Activated naive CD8-positive, alpha-beta T cell (primary cell): ENCODE data around the gene HOXB4.

Experiments used
- H3K27ac Mint-ChIP-seq: one replicate; pipeline ENCODE4 v1.8.0; 2021; ENCODE audit warnings: mixed read lengths
- H3K27me3 Mint-ChIP-seq: one replicate; pipeline ENCODE4 v1.8.0; 2021; ENCODE audit warnings: mixed read lengths
- H3K36me3 Mint-ChIP-seq: one replicate; pipeline ENCODE4 v1.8.0; 2021; ENCODE audit warnings: mixed read lengths
- H3K4me1 Mint-ChIP-seq: one replicate; pipeline ENCODE4 v1.8.0; 2021; ENCODE audit warnings: low read depth, mixed read lengths
- H3K4me3 Mint-ChIP-seq: one replicate; pipeline ENCODE4 v1.8.0; 2021; ENCODE audit warnings: mild to moderate bottlenecking, mixed read lengths
- H3K9me3 Mint-ChIP-seq: one replicate; pipeline ENCODE4 v1.8.0; 2021; ENCODE audit warnings: low read depth, mixed read lengths

The HOXB4 gene

DNA sequence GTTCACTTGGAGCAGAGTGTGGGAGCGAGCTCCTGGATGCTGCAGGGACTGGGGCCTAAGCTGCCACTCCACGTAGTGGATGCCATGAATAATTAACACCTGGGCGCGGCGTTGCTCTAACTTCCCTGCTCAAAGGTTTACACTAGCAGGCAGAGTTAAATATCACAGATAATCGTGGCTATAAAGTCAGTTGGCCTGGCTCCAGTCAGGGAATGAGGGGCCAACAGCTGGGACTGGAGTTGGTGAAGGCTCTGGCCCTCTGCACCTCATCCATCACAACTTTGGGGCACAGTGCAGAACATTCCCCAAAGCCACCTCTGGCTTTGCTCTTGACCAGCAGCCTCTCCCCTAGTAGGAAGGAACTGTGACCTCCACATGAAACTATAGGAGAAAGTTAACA lies 10.9 kb downstream of the HOXB4 start:
- H3K36me3 Mint-ChIP-seq = no peaks in the 10 kb centered on the region
- H3K9me3 Mint-ChIP-seq = no peaks in the 10 kb centered on the region

DNA sequence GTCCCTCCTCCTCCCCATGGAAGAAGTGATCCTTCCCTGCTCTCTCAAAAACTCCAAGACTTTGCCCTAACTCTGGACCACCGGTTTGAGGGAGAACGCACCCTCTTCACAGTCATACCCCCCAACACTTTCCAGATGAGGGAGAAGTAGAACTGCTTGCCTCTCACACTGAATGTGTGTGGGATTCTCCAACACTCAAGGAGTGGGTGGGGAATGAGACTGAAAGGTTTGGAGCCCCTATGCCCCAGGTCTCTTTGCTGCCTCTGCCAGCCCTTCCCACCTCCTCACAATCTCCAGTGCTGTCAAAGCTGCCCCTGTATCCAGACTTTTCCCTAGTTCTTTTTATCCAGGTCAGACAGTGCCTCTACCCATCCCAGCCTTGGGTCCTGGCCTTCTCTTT lies 11.4 kb downstream of the HOXB4 start:
- H3K27ac Mint-ChIP-seq = no peak overlapping the region
- H3K36me3 Mint-ChIP-seq = no peaks in the 10 kb centered on the region
- H3K4me1 Mint-ChIP-seq = peaks cover 9% of the 10 kb centered on the region

More for the DNA sequence above, 10.9 kb downstream of the HOXB4 start:
- Mint-ChIP-seq H3K4me3 (no peak overlapping the region), H3K27me3 (peaks cover 13% of the 10 kb centered on the region), H3K27ac (no peak overlapping the region), H3K4me1 (peaks cover 8% of the 10 kb centered on the region)

DNA sequence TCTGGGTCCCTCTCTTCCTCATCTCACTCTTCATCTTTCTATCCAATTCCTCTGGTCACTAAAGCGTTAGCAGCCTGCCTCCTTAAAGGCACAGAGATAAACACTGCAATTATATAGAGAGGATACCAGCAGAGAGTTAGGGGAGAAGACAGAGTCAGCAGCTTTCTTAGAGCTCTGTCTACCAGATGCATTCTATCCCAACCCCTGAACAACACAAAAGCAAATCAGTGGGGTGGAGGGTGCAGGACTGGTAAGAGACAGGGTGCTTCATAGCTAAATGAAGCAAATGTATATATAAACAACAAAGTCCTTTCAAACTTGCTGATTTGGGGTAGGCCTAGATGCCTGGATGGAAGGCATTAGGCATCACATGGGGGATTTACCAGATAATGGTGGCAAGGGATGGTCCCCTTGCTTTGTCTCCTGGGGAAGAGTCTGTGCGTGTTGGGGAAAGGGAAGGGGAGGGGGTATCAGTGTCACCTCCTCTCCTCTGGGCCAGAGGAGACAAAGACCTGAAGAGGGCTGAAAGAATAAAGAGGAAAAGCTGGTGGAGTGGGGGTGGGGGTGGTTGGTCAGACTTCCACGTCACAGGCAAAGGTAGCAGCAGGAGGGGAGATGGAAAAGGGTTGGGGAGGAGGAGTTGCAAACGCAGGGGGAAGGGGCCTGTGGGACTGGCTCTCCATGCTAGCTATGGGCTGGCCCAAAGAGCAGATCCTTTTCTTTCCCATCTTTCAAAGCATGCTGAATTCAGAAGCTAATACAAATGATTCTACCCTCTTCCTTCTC lies 12.0 kb downstream of the HOXB4 start:
- H3K4me3 Mint-ChIP-seq = no peak overlapping the region
- H3K4me1 Mint-ChIP-seq = peaks cover 10% of the 10 kb centered on the region
- H3K36me3 Mint-ChIP-seq = no peaks in the 10 kb centered on the region
- H3K9me3 Mint-ChIP-seq = no peaks in the 10 kb centered on the region
- peaks cover 13% of the 10 kb centered on the region for H3K27me3 Mint-ChIP-seq
- no peak overlapping the region for H3K27ac Mint-ChIP-seq

More for the DNA sequence above, 11.4 kb downstream of the HOXB4 start:
- Mint-ChIP-seq H3K27me3 (peaks cover 13% of the 10 kb centered on the region), H3K9me3 (no peaks in the 10 kb centered on the region), H3K4me3 (no peak overlapping the region)

DNA sequence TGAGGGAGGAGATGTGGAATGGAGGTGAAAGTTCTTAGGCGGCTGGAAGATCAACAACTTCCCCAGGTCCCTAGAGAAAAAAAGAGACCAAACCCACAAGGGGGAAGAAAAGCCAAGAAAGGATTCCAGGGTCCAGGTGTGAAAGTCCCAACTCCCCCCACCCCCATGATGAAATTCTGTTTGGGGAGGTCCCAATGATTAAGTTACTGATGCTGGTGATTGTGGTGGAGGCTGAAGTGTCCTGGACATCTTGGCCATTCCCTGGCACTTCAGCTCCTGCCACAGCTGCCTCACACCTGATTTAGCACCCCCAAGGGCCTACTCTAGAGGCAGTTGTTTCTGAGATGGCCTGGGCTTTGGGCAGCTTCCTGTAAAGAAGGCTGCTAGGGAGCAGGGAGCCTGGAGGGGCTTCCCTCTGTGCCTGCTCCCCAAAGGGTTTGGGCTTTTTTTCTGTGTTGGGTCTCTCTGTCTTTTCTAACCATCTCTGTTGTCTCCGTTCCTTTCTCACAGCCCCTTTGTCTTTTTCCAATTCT lies 13.1 kb downstream of the HOXB4 start:
- Mint-ChIP-seq H3K4me3 (peak overlapping the region; percentile 64), H3K36me3 (no peaks in the 10 kb centered on the region), H3K27me3 (peaks cover 13% of the 10 kb centered on the region), H3K9me3 (no peaks in the 10 kb centered on the region), H3K27ac (no peak overlapping the region), H3K4me1 (peaks cover 10% of the 10 kb centered on the region)

DNA sequence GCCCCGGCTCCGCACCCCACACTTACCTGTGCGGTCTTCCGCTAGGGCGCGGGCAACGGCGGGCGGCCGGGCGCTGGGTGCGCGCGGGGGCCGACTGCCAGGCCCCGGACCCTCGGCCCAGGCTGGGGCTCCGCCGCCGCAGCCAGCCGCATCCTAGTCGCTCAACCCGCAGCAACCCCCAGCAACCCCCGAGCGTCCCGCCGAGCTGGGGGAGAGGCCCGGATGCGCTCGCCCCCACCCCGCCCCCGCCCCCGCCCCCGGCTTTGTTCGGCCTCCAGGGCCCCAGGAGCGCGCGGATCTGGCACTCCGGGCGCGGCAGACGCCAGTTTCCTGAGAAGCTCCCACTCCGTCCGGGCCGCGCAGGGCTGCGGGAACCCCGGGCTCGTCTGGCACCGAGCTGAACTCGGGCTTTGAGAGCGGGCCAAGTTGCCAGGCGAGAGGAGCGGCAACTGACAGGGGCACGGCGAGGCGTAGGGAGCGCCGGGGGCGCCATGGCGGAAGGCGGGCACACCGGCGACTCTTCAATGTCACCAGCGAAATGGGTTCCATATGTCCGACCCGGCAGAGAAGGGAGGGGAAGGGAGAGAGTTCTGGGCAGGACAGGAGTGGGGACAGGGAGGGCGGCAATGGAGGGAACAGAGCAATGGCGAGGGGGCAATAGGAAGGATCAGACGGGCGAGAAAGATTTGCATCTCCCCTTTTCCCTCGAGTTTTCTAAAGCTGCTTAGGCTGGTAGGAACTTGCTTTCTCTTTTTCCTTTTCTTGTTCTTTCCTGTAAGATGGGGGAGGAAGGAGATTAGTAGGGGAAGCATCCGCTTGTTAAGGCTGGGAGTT lies 13.7 kb downstream of the HOXB4 start:
- Mint-ChIP-seq H3K9me3 (no peaks in the 10 kb centered on the region), H3K4me3 (peak overlapping the region; percentile 64), H3K27ac (no peak overlapping the region), H3K36me3 (no peaks in the 10 kb centered on the region), H3K27me3 (peaks cover 13% of the 10 kb centered on the region), H3K4me1 (peaks cover 10% of the 10 kb centered on the region)

DNA sequence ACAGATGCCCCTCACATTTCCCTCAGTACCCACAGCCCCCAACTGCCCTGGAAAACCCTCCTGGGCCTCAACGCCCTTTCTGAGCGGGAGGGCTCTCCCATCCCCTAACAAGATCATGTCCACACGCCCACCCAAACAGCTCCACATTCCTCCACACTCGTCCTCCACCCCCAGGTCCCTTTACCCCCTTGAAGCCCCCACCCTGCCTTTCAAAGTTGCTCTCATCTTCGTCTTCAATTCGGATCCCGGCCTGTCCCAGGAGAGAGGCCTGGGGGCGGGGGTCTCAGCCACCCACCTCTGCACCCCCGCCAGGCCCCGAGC lies 14.3 kb downstream of the HOXB4 start:
- H3K9me3 Mint-ChIP-seq = no peaks in the 10 kb centered on the region
- peaks cover 13% of the 10 kb centered on the region for H3K27me3 Mint-ChIP-seq
- peaks cover 10% of the 10 kb centered on the region for H3K4me1 Mint-ChIP-seq
- H3K4me3 Mint-ChIP-seq = peak overlapping the region; percentile 59
- no peaks in the 10 kb centered on the region for H3K36me3 Mint-ChIP-seq
- H3K27ac Mint-ChIP-seq = no peak overlapping the region

DNA sequence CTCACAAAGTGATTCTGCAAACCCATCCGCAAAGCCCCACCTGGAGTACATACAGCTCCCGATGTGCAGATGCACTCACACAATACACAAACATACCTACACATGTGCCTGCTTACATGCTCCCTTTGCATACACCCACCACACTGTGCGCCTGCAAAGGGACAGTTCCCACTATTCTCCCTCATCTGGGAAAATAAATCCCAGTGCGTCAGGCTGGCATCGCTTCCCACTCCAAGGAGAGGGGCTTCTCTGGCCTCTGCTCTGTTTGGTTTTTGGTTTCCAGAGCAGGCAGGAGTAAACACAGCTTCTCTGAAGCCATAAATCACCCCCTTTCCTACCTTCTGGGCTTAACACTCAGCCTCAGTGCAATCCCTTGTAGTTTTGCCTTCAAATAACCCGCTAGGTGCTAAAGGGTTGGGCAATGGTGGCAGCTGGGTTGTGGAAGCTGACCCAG lies 14.7 kb downstream of the HOXB4 start:
- Mint-ChIP-seq H3K4me1 (peaks cover 7% of the 10 kb centered on the region), H3K36me3 (no peaks in the 10 kb centered on the region), H3K9me3 (no peaks in the 10 kb centered on the region), H3K27ac (no peak overlapping the region), H3K4me3 (peak overlapping the region; percentile 59), H3K27me3 (peaks cover 13% of the 10 kb centered on the region)

DNA sequence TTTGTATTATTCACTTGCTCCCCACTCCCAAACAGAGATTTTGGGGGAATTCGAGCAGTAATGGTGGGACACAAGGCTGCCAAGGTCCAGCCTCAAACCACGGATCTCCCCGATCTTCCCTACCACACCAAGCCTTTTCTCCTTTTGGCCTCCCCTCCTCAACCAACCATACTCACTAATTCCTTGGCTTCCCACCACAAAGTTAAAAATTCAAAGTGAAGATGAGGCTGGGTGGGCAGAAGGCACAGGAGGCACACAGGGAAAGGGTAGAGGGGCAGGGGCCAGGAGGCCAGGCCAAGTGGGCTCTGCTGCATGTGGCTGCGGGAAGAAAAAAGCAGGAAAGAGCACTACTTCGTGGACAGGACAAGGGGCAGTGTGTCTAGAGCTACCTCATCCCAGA lies 15.2 kb downstream of the HOXB4 start:
- Mint-ChIP-seq H3K9me3 (no peaks in the 10 kb centered on the region), H3K27me3 (peaks cover 11% of the 10 kb centered on the region), H3K27ac (no peak overlapping the region), H3K4me3 (no peak overlapping the region), H3K36me3 (no peaks in the 10 kb centered on the region), H3K4me1 (peaks cover 5% of the 10 kb centered on the region)

DNA sequence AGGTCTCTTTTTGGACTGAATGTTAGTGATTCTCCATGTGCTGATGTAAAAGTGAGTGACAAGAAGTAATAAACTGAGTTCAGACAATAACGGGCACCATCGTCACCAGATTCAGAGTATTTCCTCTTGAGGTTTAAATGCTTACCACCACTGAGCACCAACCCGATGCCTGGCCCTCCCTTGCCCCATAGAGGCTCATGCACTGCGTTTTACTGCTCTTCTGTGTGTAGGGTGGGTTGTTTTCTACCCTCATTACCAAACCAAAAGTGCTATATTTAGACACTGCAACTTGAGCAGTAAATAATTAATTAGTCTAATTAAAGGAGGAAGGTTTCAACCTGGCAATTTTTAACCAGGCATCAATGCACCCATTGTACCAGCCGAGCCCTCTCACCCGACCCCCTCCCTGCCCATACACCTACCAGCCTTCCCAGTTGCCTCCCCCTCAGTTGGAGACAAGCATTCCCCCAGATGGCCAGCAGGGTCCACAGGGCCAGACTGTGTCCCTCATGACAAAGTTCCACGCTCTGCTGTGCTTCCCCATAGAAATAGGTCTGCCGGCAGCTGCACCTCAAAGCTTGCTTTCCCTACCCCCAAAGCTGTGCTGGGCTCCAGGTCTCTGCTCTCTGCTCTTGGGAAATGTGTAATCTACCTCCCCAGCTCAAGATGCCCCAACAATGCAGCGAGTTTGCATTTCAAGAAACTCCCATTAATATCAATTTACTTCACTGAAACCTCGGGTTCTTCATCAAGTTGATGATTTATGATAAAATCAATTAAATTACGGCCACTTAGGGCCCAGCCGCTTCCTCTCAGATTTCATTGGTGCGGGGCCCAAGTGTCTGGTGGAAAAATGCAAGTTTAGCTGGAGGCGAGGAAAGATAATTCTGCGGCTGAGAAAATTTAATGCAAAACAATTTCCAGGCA lies 16.0 kb downstream of the HOXB4 start:
- no peak overlapping the region for H3K4me3 Mint-ChIP-seq
- peaks cover 11% of the 10 kb centered on the region for H3K27me3 Mint-ChIP-seq
- H3K4me1 Mint-ChIP-seq = peaks cover 5% of the 10 kb centered on the region
- no peaks in the 10 kb centered on the region for H3K36me3 Mint-ChIP-seq
- no peaks in the 10 kb centered on the region for H3K9me3 Mint-ChIP-seq
- no peak overlapping the region for H3K27ac Mint-ChIP-seq

DNA sequence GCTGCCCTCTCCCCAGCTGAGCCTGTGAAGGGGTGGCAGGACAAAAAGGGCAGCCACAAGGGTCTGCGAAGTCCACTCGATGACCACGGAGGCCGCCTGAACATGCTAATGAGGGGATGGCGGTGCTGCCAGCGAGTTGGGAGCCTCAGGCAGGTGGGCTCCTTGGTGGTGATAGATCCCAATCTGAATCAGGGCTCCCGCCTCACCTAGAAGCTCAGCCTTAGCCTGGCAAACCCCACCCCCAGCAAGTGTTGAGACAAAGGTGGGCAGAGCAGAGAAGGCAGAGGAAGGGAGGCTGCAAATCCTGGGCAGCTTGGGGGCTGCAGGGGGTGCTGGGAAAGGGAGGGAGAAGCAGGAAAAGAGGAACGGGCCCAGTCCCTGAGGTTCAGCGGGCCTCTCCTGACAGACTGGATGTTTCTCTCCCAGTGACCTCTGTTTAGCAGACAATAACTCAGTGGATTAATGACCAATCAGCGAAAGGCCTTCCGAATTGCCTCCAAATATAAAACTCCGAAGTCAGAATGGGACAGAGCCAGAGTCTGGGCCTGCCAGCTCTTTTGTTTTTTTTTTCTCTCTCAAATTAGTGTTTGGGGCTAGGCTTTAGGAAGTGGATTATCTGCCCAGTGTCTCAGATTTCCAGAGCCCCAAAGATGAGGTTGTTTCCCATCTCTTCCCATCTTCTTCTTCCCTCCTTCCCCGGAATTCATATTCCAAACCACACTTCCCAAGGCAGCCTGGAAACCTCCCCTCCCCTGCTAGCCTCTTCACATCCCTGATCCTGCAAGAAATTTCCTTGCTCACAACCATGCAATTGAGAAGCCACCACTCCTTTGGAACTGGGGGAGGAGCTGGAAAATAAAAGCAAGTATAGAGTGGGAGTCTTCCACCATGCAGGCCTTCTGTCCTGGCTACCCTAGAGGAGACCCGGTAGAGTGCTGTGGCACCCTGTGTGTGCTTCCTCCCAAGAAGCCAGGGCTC lies 18.0 kb downstream of the HOXB4 start:
- Mint-ChIP-seq H3K36me3 (no peaks in the 10 kb centered on the region), H3K4me3 (no peak overlapping the region), H3K9me3 (no peaks in the 10 kb centered on the region), H3K27me3 (peaks cover 14% of the 10 kb centered on the region), H3K4me1 (peaks cover 9% of the 10 kb centered on the region), H3K27ac (no peak overlapping the region)

DNA sequence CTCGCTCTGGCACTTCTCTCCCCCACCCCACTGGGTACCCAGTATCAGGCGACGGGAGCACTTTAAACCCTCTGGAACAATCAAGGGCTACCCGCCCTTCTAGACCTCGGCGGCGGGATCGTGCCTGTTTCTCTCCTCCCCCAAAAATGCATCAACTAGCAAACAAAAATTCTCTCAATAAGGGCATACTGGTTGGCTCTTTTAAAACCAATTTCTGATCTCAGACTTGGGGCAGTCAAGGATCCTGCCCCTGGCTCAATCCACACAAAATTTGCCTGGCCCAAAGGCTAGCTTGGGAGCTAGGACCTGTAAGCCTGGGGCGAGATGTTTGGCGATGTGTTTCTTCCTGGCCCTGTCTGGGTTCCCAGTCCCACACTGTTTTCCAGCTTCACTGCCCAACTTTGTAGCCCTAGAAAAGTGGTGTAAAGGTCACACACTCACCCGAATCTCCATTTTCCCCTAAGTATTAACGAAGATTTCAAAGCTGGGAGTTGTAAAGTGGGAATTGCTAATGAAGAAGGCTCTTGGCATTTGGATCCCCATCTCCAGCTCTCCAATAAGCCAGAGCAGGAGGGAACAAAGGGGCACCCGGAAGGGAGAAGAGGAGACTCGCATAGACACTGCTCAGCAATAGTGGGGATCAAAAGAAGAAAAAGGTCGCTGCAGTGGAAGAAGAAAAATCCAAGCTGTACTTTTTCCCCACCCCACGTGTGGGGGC lies 18.9 kb downstream of the HOXB4 start:
- peaks cover 12% of the 10 kb centered on the region for H3K4me1 Mint-ChIP-seq
- H3K9me3 Mint-ChIP-seq = no peaks in the 10 kb centered on the region
- no peak overlapping the region for H3K27ac Mint-ChIP-seq
- no peaks in the 10 kb centered on the region for H3K36me3 Mint-ChIP-seq
- H3K4me3 Mint-ChIP-seq = no peak overlapping the region
- peaks cover 14% of the 10 kb centered on the region for H3K27me3 Mint-ChIP-seq

DNA sequence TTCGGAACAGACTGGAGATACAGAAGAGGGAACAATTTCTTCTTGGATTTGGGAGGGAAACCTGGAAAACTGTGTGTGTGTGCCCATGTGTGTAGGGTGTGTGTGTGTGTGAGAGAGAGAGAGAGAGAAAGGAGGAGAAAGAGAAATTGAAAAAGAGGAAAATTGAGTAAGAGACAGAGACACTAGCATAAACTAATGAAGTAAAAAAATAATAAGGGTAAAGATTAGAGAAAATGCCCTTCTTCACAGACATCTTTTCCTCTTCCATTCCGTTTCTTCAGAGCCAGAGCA lies 19.4 kb downstream of the HOXB4 start:
- Mint-ChIP-seq H3K27me3 (peaks cover 13% of the 10 kb centered on the region), H3K9me3 (no peaks in the 10 kb centered on the region), H3K4me1 (peaks cover 11% of the 10 kb centered on the region), H3K27ac (no peak overlapping the region), H3K4me3 (no peak overlapping the region), H3K36me3 (no peaks in the 10 kb centered on the region)

DNA sequence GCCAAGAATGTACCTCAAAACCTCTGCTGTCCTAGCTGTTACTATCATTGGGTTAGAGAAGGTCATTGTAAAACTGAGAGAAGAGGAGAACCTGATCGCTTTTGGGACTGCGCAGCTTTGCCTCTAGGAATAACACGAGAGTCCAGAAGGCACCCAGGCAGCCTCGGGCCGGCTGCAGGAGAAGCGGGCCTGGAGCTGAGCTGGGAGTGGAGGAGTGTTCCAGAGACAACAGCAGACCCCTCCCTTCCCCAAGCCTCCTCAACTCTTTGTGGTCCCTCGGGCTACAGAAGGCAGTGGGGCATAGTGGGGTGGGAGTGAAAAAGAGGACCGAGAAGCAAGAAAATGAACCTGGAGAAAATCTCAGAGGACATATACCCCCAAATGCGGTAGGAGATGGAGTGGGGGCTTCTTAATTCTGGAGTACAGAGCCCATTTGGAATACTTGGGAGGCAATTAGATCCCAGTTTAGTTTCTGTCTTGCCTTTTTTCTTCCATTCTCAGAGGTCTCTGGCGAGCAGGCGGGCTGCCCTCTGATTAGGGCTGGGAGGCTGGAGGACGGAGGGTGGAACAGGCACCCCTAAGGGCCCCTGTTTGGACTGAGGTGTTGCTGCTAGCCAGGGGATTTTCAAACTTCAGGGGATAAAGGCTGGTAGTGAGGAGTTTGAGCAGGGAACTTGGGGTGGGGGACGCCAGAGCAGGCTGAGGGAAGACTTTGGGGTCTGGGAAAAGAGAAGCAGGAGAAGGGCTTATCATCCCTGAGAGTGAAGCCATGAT lies 19.9 kb downstream of the HOXB4 start:
- Mint-ChIP-seq H3K27me3 (peaks cover 11% of the 10 kb centered on the region), H3K27ac (no peak overlapping the region), H3K9me3 (no peaks in the 10 kb centered on the region), H3K4me1 (peaks cover 10% of the 10 kb centered on the region), H3K4me3 (no peak overlapping the region), H3K36me3 (no peaks in the 10 kb centered on the region)
